CD4-positive, alpha-beta T cell (primary cell): Measurements from ENCODE around the gene CLCN3. TPM values are rescaled to one million over a fixed set of nuclear protein-coding genes. Genes with fewer than 3 reads are reported as not detected.

Source experiments
- ATAC-seq: fragments of 200-7000 bp; cut with Tn5 transposase; one replicate; pipeline ENCODE4 v1.10.0; 2022; ENCODE audit warnings: mild to moderate bottlenecking; ENCODE audit not compliant: poor library complexity
- CTCF ChIA-PET: fragments of 350-600 bp; sonication (Branson Sonifier 250); formaldehyde crosslinking; loops from one replicate; lab custom pipeline; 2021; ENCODE audit warnings: antibody characterized with exemption, inconsistent platforms; lab: Charles Lee
- POLR2A ChIA-PET: fragments of 350-600 bp; sonication (Branson Sonifier 250); formaldehyde crosslinking; loops from one replicate; lab custom pipeline; 2021; ENCODE audit warnings: antibody characterized with exemption, inconsistent platforms; lab: Charles Lee
- DNase-seq, 14 experiments: peaks; one replicate each; pipeline ENCODE4 v3.0.0-alpha.2; 2013 to 2020; ENCODE audit warnings: mixed read lengths in 2 of 14
- H3K27ac ChIP-seq, 2 donors: one replicate each; pipeline versions ENCODE4 v1.5.1 to v1.7.0; 2013; ENCODE audit warnings: low read length in 2 of 2, low read depth in 1 of 2, mild to moderate bottlenecking in 1 of 2
- H3K27me3 ChIP-seq, 2 experiments: 1 replicate in 1 of 2; 2 replicates in 1 of 2; pipeline versions ENCODE4 v1.6.1 to v1.7.0; 2013; ENCODE audit warnings: low read length in 2 of 2, control low read depth in 1 of 2, mild to moderate bottlenecking in 1 of 2, moderate library complexity in 1 of 2; ENCODE audit not compliant: insufficient read depth in 2 of 2, control insufficient read depth in 1 of 2
- H3K36me3 ChIP-seq: one replicate; pipeline ENCODE4 v1.6.1; 2013; ENCODE audit warnings: low read length, control low read depth; ENCODE audit not compliant: insufficient read depth
- H3K4me1 ChIP-seq: one replicate; pipeline ENCODE4 v1.6.1; 2013; ENCODE audit warnings: low read length, control low read depth; ENCODE audit not compliant: insufficient read depth
- H3K4me3 ChIP-seq: one replicate; pipeline ENCODE4 v1.5.1; 2013; ENCODE audit warnings: mild to moderate bottlenecking, low read length, moderate library complexity
- H3K9me3 ChIP-seq, 2 experiments: 1 replicate in 1 of 2; 2 replicates in 1 of 2; pipeline versions ENCODE4 v1.6.1 to v1.7.0; 2013; ENCODE audit warnings: low read length in 2 of 2, mild to moderate bottlenecking in 2 of 2, control low read depth in 1 of 2, moderate library complexity in 1 of 2; ENCODE audit not compliant: control insufficient read depth in 1 of 2, insufficient read depth in 1 of 2
- H3K27ac Mint-ChIP-seq: one replicate; pipeline ENCODE4 v1.8.0; 2020; ENCODE audit warnings: mixed read lengths
- H3K27me3 Mint-ChIP-seq: one replicate; pipeline ENCODE4 v1.8.0; 2021; ENCODE audit warnings: mixed read lengths
- H3K36me3 Mint-ChIP-seq: one replicate; pipeline ENCODE4 v1.8.0; 2021; ENCODE audit warnings: low read depth, mixed read lengths
- H3K4me1 Mint-ChIP-seq: one replicate; pipeline ENCODE4 v1.8.0; 2021; ENCODE audit warnings: low read depth, mixed read lengths
- H3K4me3 Mint-ChIP-seq: one replicate; pipeline ENCODE4 v1.8.0; 2020; ENCODE audit warnings: mild to moderate bottlenecking, mixed read lengths
- H3K9me3 Mint-ChIP-seq: one replicate; pipeline ENCODE4 v1.8.0; 2020; ENCODE audit warnings: mixed read lengths
- CTCF ChIP-seq: fragments of 200-600 bp; IDR thresholded peaks from one replicate; pipeline ENCODE4 v1.8.0; 2022; ENCODE audit warnings: antibody characterized with exemption, mild to moderate bottlenecking
- intact Hi-C, 2 experiments: fragments of 100-400 bp; cut with DNase I in 1 of 2; cut with micrococcal nuclease in 1 of 2; formaldehyde crosslinking; loops; one replicate each; pipeline versions ENCODE4 v1.15.1 to v1.9.0; 2023 to 2025; cut with DNase I, micrococcal nuclease
- total RNA-seq, 174 experiments: library from RNA in 2 of 174; stranded (reverse) in 2 of 174; gene quantifications; one replicate each; pipeline ENCODE4 v1.2.3 and lab custom pipeline; 2021 to 2026

The CLCN3 gene
- total RNA-seq, 2 experiments from 2014 or later = 9.0 to 9.2 TPM

- CTCF ChIA-PET = no interaction called here
- Mint-ChIP-seq H3K4me3 (no peak overlapping the region), H3K4me1 (peaks cover 35% of the 10 kb centered on the region), H3K9me3 (no peaks in the 10 kb centered on the region), H3K27ac (no peak overlapping the region), H3K36me3 (peaks cover 47% of the 10 kb centered on the region), H3K27me3 (no peaks in the 10 kb centered on the region)
- no peaks in the 10 kb centered on the region for H3K9me3 ChIP-seq
- peaks cover 4% of the 10 kb centered on the region for H3K4me1 ChIP-seq
- H3K27me3 ChIP-seq = no peaks in the 10 kb centered on the region
- POLR2A ChIA-PET = no interaction called here
- H3K27ac ChIP-seq = no peak overlapping the region
- no peak for TF ChIP-seq CTCF
- no peak overlapping the region for H3K4me3 ChIP-seq
- no peaks in the 10 kb centered on the region for H3K36me3 ChIP-seq
- intact Hi-C loops = loop anchor here (5.0 to 10.0 kb wide), 2 partner anchors 38 to 50 kb away; no protein-coding TSS in a partner anchor
- no peak for ATAC-seq
- DNase-seq = peak in 1 of 14 experiments; percentile 8
Measured at GRCh38 chr4:169665046-169665737, 44.8 kb downstream of the CLCN3 start.

- Mint-ChIP-seq H3K27ac (no peak overlapping the region), H3K27me3 (no peaks in the 10 kb centered on the region), H3K36me3 (peaks cover 57% of the 10 kb centered on the region), H3K4me3 (no peak overlapping the region), H3K9me3 (peaks cover 3% of the 10 kb centered on the region), H3K4me1 (peaks cover 27% of the 10 kb centered on the region)
- H3K4me3 ChIP-seq = no peak overlapping the region
- no peak for ATAC-seq
- ChIA-PET POLR2A (no interaction called here), CTCF (interaction anchor here (1.1 kb wide), 1 partner anchor 55 kb away, joined by 3 read pairs; no protein-coding TSS in a partner anchor)
- H3K27ac ChIP-seq = no peak overlapping the region
- H3K36me3 ChIP-seq = no peaks in the 10 kb centered on the region
- intact Hi-C loops = loop anchor here (5.0 to 10.0 kb wide), 2 partner anchors 41 to 47 kb away; no protein-coding TSS in a partner anchor
- H3K4me1 ChIP-seq = no peaks in the 10 kb centered on the region
- H3K27me3 ChIP-seq = no peaks in the 10 kb centered on the region
- TF ChIP-seq CTCF = no peak
- H3K9me3 ChIP-seq = no peaks in the 10 kb centered on the region
- DNase-seq = no peak
Measured at GRCh38 chr4:169668069-169668721, 47.8 kb downstream of the CLCN3 start.

GRCh38 chr4:169675825-169676224, 55.4 kb downstream of the CLCN3 start:
- Histone ChIP-seq H3K4me3 (no peak overlapping the region), H3K4me1 (no peaks in the 10 kb centered on the region), H3K36me3 (peaks cover 11% of the 10 kb centered on the region), H3K27me3 (no peaks in the 10 kb centered on the region), H3K27ac (no peak overlapping the region), H3K9me3 (peaks cover 0 to 8% of the 10 kb centered on the region in 2 experiments)
- no peak for DNase-seq
- Mint-ChIP-seq H3K4me3 (no peak overlapping the region), H3K4me1 (peaks cover 13% of the 10 kb centered on the region), H3K9me3 (no peaks in the 10 kb centered on the region), H3K27ac (no peak overlapping the region), H3K36me3 (peaks cover 21% of the 10 kb centered on the region), H3K27me3 (no peaks in the 10 kb centered on the region)
- intact Hi-C loops = no loop called here
- no peak for TF ChIP-seq CTCF
- ATAC-seq = no peak
- POLR2A ChIA-PET = interaction anchor here (1.5 kb wide), 1 partner anchor 17 kb away, joined by 4 read pairs; no protein-coding TSS in a partner anchor
- CTCF ChIA-PET = interaction anchor here (1.3 kb wide), 1 partner anchor 31 kb away, joined by 3 read pairs; no protein-coding TSS in a partner anchor
